Adipocyte (in vitro differentiated cells): Measurements from ENCODE around the gene IFITM2.
A peak's percentile ranks its signal among the peaks of the same experiment; 100 is the strongest.
"Not testable (repeated sequence)": the region's sequence is repeated elsewhere in the genome, so short reads cannot be mapped to it uniquely, and the experiment has no call there.

Experiments used
- DNase-seq: peaks from one replicate; pipeline ENCODE4 v3.0.0-alpha.2; 2015; ENCODE audit warnings: low read depth
- H3K27me3 ChIP-seq: replicated peaks from 2 replicates; pipeline ENCODE4 v1.7.0; 2013; ENCODE audit warnings: mild to moderate bottlenecking, low read length, moderate library complexity; ENCODE audit not compliant: control insufficient read depth, insufficient read depth
- H3K36me3 ChIP-seq: 2 replicates; pipeline ENCODE4 v1.7.0; 2013; ENCODE audit warnings: low read length, mild to moderate bottlenecking, moderate library complexity; ENCODE audit not compliant: control insufficient read depth, insufficient read depth, severe bottlenecking
- H3K4me1 ChIP-seq: 2 replicates; pipeline ENCODE4 v1.7.0; 2013; ENCODE audit warnings: mild to moderate bottlenecking, low read length, moderate library complexity; ENCODE audit not compliant: control insufficient read depth, insufficient read depth
- H3K4me3 ChIP-seq: 2 replicates; pipeline ENCODE4 v1.7.0; 2013; ENCODE audit warnings: mild to moderate bottlenecking, low read length, moderate library complexity
- H3K9ac ChIP-seq: 2 replicates; pipeline ENCODE4 v1.7.0; 2013; ENCODE audit warnings: mild to moderate bottlenecking, low read length, moderate library complexity
- H3K9me3 ChIP-seq: 2 replicates; pipeline ENCODE4 v1.7.0; 2013; ENCODE audit warnings: mild to moderate bottlenecking, low read length, moderate library complexity; ENCODE audit not compliant: control insufficient read depth

IFITM2 gene

GRCh38 chr11:316891-317301, 9.3 kb downstream of the IFITM2 start:
- Histone ChIP-seq H3K9ac (peak overlapping the region; percentile 85), H3K4me3 (peak overlapping the region; percentile 80), H3K27me3 (no peaks in the 10 kb centered on the region), H3K36me3 (no peaks in the 10 kb centered on the region), H3K9me3 (no peaks in the 10 kb centered on the region), H3K4me1 (peaks cover 29% of the 10 kb centered on the region)
- no peak for DNase-seq

- not testable (repeated sequence) for H3K27me3 ChIP-seq, H3K36me3 ChIP-seq, H3K9me3 ChIP-seq, DNase-seq
- Histone ChIP-seq H3K9ac (peak overlapping the region; percentile 49), H3K4me1 (peaks cover 22% of the 10 kb centered on the region), H3K4me3 (peak overlapping the region; percentile 28)
Observed at GRCh38 chr11:317668-318404, 10.2 kb downstream of the IFITM2 start.

- peak overlapping the region; percentile 89 for H3K4me3 ChIP-seq
Observed at GRCh38 chr11:318405-319120, 10.9 kb downstream of the IFITM2 start.

GRCh38 chr11:319121-319887, 11.7 kb downstream of the IFITM2 start:
- not testable (repeated sequence) for H3K36me3 ChIP-seq, DNase-seq, H3K9me3 ChIP-seq, H3K27me3 ChIP-seq
- H3K9ac ChIP-seq, result peak overlapping the region; percentile 91
- peak overlapping the region; percentile 89 for H3K4me3 ChIP-seq
- peaks cover 19% of the 10 kb centered on the region for H3K4me1 ChIP-seq

More at GRCh38 chr11:318405-319120, 10.9 kb downstream of the IFITM2 start:
- DNase-seq, H3K36me3 ChIP-seq, H3K27me3 ChIP-seq, H3K9me3 ChIP-seq: not testable (repeated sequence)
- Histone ChIP-seq H3K4me1 (peaks cover 15% of the 10 kb centered on the region), H3K9ac (peak overlapping the region; percentile 91)

- Histone ChIP-seq H3K4me1 (peaks cover 25% of the 10 kb centered on the region), H3K4me3 (peak overlapping the region; percentile 89), H3K9ac (peak overlapping the region; percentile 91)
- H3K36me3 ChIP-seq, H3K27me3 ChIP-seq, H3K9me3 ChIP-seq, DNase-seq: not testable (repeated sequence)
Observed at GRCh38 chr11:319888-320273, 12.3 kb downstream of the IFITM2 start.

- Histone ChIP-seq H3K9me3 (no peaks in the 10 kb centered on the region), H3K4me3 (no peak overlapping the region), H3K36me3 (no peaks in the 10 kb centered on the region), H3K27me3 (no peaks in the 10 kb centered on the region), H3K9ac (peak overlapping the region; percentile 86), H3K4me1 (peaks cover 39% of the 10 kb centered on the region)
- DNase-seq, result no peak
Observed at GRCh38 chr11:324156-324555, 16.5 kb downstream of the IFITM2 start.

- H3K9me3 ChIP-seq, H3K36me3 ChIP-seq, DNase-seq, H3K27me3 ChIP-seq: not testable (repeated sequence)
- Histone ChIP-seq H3K4me3 (peak overlapping the region; percentile 61), H3K4me1 (peaks cover 39% of the 10 kb centered on the region), H3K9ac (peak overlapping the region; percentile 86)
Observed at GRCh38 chr11:324593-325517, 17.2 kb downstream of the IFITM2 start.

- DNase-seq, result no peak
- Histone ChIP-seq H3K4me1 (peaks cover 37% of the 10 kb centered on the region), H3K36me3 (no peaks in the 10 kb centered on the region), H3K9ac (peak overlapping the region; percentile 82), H3K4me3 (no peak overlapping the region), H3K27me3 (no peaks in the 10 kb centered on the region), H3K9me3 (no peaks in the 10 kb centered on the region)
Observed at GRCh38 chr11:325796-326591, 18.4 kb downstream of the IFITM2 start.

- Histone ChIP-seq H3K27me3 (no peaks in the 10 kb centered on the region), H3K36me3 (no peaks in the 10 kb centered on the region), H3K4me1 (peaks cover 35% of the 10 kb centered on the region), H3K9me3 (no peaks in the 10 kb centered on the region), H3K4me3 (no peak overlapping the region), H3K9ac (peak overlapping the region; percentile 82)
- no peak for DNase-seq
Observed at GRCh38 chr11:326592-326841, 18.9 kb downstream of the IFITM2 start.

GRCh38 chr11:326842-327580, 19.4 kb downstream of the IFITM2 start:
- Histone ChIP-seq H3K9ac (peak overlapping the region; percentile 82), H3K36me3 (no peaks in the 10 kb centered on the region), H3K4me3 (peak overlapping the region; percentile 65), H3K9me3 (no peaks in the 10 kb centered on the region), H3K4me1 (peaks cover 35% of the 10 kb centered on the region), H3K27me3 (no peaks in the 10 kb centered on the region)
- DNase-seq, result no peak
